Pancreas (tissue), 10 donors: Measurements from ENCODE around the gene COL5A1. TPM values are rescaled to one million over a fixed set of nuclear protein-coding genes. Genes with fewer than 3 reads are reported as not detected.

Source experiments
- ATAC-seq, 4 donors: fragments of 200-7000 bp; cut with Tn5 transposase; one replicate each; pipeline versions ENCODE4 v1.8.0 to v1.9.1; 2020; ENCODE audit warnings: mild to moderate bottlenecking in 4 of 4, moderate library complexity in 4 of 4
- DNase-seq, 6 donors: peaks; one replicate each; pipeline ENCODE4 v3.0.0-alpha.2; 2020
- FAIRE-seq: peaks from 2 replicates; lab custom pipeline; 2012; peaks lifted over from hg19 to GRCh38; lab: Jason Lieb, UNC
- H3K27ac ChIP-seq, 4 donors: fragments of 200-600 bp; sonication (generic); 1 replicate in 3 of 4; 2 replicates in 1 of 4; pipeline versions ENCODE4 v1.5.0 to v1.8.0; 2020
- H3K27me3 ChIP-seq, 4 donors: fragments of 200-600 bp; one replicate each; pipeline ENCODE4 v1.8.0; 2021
- H3K36me3 ChIP-seq, 3 donors: fragments of 200-600 bp; sonication (generic) in 1 of 3; one replicate each; pipeline versions ENCODE4 v1.5.0 to v1.8.0; 2020 to 2021
- H3K4me1 ChIP-seq, 3 donors: fragments of 200-600 bp; one replicate each; pipeline ENCODE4 v1.8.0; 2021
- H3K4me3 ChIP-seq, 4 donors: fragments of 200-600 bp; sonication (generic) in 2 of 4; one replicate each; pipeline versions ENCODE4 v1.5.0 to v1.8.0; 2020 to 2021
- H3K9me3 ChIP-seq, 4 donors: fragments of 200-600 bp; one replicate each; pipeline ENCODE4 v1.8.0; 2021
- WGBS, 2 donors: extraction: QIAGEN DNeasy Blood & Tissue Kit; methylation state at CpG; one replicate each; pipeline ENCODE4 v1.1.7; 2013; 5-methylcytosine and 5-hydroxymethylcytosine counted together
- intact Hi-C, 3 donors: fragments of 100-400 bp; cut with DNase I; formaldehyde crosslinking; loops; one replicate each; pipeline versions ENCODE4 v1.11.1 to v1.14.2; 2022
- polyA plus RNA-seq, 2 donors: library from polyadenylated mRNA; stranded (reverse); fragments of 200-250 nt; gene quantifications; one replicate each; pipeline ENCODE4 v1.2.3, GENCODE V29; 2013
- total RNA-seq, 6 donors: library from RNA; stranded (reverse); fragmentation: NEBNext Ultra II Directional in 4 of 6; extraction: Animal tissue kit (Norgen Biotek cat#: 25700) in 4 of 6; gene quantifications; one replicate each; pipeline versions ENCODE4 v1.2.1 to v1.2.4, GENCODE V29; 2021 to 2023
- TF ChIP-seq, protein P1 (sequence below), 4 donors: fragments of 200-600 bp; sonication (generic) in 3 of 4; IDR thresholded peaks; one replicate each; pipeline versions ENCODE4 v1.5.0 to v1.8.0; 2021; ENCODE audit warnings: antibody characterized with exemption in 4 of 4
- donor health status: healthy with polysubstance abuse.
- donor health status: DM: no; HTN: no; CAD: no; lungs with moderate emphysema.
- donor health status: DM: no; HTN: no; CAD: no.
- donor health status: control.
- donor health status: control.
- donor health status: Bipolar disorder and iron deficiency.
- donor health status: DM: yes; HTN: yes; CAD: no.
- donor health status: DM: no; HTN: no; CAD: no.
- donor health status: DM: no; HTN: no; CAD: no.
- donor health status: DM: yes; HTN: yes; CAD: no.

The COL5A1 gene
- 10 to 100 TPM in 2 of 6 donors, 1 to 10 TPM in 4; 1.2 to 62.8 (median 4.6) TPM for total RNA-seq
- 1 to 10 TPM; 2.6 to 4.1 TPM for polyA plus RNA-seq

DNA sequence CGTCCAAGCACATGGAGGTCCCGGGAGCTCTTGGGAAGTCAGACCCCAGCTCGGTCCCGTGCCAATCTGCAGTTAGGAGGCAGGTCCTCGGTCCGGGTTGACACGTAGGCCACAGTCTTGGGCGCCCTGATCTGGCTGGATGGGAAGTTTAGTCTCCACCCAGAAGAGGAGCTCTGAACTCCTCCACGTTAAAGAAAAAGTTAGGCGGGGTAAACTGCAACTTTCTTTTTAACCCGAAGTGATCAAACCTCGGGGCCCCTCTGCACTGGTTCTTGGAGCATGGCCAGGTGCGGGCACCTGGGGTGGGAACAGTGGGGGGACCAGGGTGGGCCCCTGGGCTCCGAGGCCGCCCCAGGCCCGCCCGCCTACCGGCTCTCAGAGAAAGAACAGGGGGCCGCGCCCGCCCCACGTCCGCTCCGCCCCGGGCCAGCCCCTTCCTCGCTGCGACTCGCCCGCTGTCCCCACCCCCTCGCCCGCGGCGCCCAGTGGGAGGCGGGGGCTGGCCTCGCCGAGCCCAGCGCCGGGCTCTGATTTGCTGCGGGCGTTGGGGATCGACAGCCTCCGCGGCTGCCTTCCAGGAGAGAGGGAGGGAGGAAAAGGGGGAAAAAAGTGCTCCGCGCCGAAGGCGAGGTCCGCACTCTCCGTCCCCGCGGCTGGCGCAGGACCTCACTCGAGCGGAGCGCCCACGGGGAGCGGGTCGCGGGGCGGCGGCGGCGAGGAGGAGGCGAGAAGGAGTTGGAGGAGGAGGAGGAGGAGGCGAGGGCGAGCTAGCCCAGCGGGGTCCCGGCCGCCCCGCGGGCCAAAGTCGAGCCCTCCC lies at the start of gene COL5A1:
COL5A1 (plus strand) TSS at position 631 of the 817 bp plus-strand sequence. CDS start 385 bp downstream, outside the sequence.
- Histone ChIP-seq H3K27ac (no peak within 1 kb of the TSS), H3K36me3 (no peaks in the 10 kb centered on the region), H3K4me3 (peak within 1 kb of the TSS; percentile 23 to 55 (median 38)), H3K9me3 (no peaks in the 10 kb centered on the region), H3K4me1 (no peaks in the 10 kb centered on the region), H3K27me3 (no peaks in the 10 kb centered on the region)
- 1 to 2% methylated on average over 51 to 72 of the region's 72 CpGs for WGBS, 2 donors
- TF ChIP-seq, protein P1, sequence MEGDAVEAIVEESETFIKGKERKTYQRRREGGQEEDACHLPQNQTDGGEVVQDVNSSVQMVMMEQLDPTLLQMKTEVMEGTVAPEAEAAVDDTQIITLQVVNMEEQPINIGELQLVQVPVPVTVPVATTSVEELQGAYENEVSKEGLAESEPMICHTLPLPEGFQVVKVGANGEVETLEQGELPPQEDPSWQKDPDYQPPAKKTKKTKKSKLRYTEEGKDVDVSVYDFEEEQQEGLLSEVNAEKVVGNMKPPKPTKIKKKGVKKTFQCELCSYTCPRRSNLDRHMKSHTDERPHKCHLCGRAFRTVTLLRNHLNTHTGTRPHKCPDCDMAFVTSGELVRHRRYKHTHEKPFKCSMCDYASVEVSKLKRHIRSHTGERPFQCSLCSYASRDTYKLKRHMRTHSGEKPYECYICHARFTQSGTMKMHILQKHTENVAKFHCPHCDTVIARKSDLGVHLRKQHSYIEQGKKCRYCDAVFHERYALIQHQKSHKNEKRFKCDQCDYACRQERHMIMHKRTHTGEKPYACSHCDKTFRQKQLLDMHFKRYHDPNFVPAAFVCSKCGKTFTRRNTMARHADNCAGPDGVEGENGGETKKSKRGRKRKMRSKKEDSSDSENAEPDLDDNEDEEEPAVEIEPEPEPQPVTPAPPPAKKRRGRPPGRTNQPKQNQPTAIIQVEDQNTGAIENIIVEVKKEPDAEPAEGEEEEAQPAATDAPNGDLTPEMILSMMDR (IDR thresholded peaks at IDR 0.05) = peak in 1 of 4 donors; percentile 5
- peak in 5 of 6 donors; percentile 67 to 89 (median 81) for DNase-seq
- intact Hi-C loops = no loop called here
- peak; percentile 91 to 97 (median 94) for ATAC-seq
- no peak for FAIRE-seq

DNA sequence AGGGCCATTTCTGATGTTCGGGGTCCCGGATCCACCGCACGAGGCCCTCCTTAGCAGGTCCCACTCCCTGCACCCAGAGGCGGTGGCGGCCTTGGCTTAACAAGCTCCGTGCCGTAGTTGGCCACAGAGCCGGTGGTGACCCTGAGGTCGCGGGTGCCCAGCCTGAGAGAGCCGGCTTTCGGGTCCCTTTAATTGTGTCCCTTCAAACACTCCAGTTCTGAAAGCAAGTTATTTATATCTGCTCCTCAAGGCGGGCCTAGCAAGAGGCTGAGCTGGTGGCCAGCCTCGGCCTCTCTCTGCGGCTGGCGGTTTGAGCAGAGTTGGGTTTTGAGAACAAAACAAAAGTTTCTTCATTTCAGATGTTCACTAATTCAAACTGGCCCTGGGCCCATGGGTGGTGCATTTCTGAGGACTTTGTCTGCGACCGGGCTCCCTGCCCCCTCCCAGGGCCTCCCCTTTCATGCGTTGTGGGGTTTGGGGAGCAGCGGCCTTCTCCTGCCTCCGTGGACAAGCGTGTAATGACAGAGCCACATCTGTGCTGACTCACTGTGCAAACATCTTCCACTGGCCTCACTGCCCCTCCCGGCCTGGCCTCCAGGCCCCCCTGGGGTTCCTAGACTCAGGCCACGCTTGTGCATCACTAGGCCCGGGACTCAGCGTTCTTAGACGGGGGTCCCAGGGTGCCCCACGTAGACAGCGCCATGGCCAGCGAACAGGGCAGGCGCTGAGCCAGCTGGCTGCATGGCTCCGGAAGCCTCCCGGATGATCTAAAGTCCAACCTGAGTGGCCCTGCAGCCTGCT lies 49.4 kb upstream of the COL5A1 start:
- intact Hi-C loops = no loop called here
- peaks cover 0 to 6% (median 0%) of the 10 kb centered on the region in 4 donors for H3K27me3 ChIP-seq
- H3K9me3 ChIP-seq = no peaks in the 10 kb centered on the region
- H3K36me3 ChIP-seq = no peaks in the 10 kb centered on the region
- DNase-seq (peak in 2 of 6 donors; percentile 42 to 50), ATAC-seq (peak in 3 of 4 donors; percentile 58 to 73 (median 66)), FAIRE-seq (no peak)
- WGBS, 2 donors = 46 to 60% methylated on average over 34 of the region's 34 CpGs
- TF ChIP-seq, protein P1 (IDR thresholded peaks at IDR 0.05) = no peak
- H3K4me3 ChIP-seq = no peak overlapping the region
- H3K4me1 ChIP-seq = no peaks in the 10 kb centered on the region
- H3K27ac ChIP-seq = peak overlapping the region in 1 of 4 donors; percentile 23

DNA sequence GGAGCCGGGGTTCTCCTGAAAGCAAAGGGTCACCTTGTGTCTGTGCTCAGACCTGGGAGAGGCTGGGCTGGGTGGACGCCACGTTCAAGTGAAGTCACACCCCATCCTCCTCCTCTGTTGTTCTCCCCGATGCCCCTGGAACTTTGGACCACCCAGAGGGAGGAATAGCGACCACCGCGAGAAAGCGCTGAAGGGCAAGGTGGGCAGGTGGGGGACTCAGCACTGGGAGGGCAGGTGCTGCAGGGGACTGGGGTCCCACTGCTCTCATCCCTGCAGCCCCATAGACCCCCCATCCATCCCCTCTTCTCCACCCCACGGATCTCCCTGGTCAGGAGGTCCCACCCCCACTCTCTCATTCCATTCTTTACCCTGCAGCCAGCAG lies 48.8 kb upstream of the COL5A1 start:
- Histone ChIP-seq H3K36me3 (no peaks in the 10 kb centered on the region), H3K27me3 (peaks cover 0 to 6% (median 0%) of the 10 kb centered on the region in 4 donors), H3K4me3 (no peak overlapping the region), H3K27ac (no peak overlapping the region), H3K4me1 (no peaks in the 10 kb centered on the region), H3K9me3 (no peaks in the 10 kb centered on the region)
- intact Hi-C loops = no loop called here
- no peak for ATAC-seq
- peak in 2 of 6 donors; percentile 24 to 36 for DNase-seq
- TF ChIP-seq, protein P1 (IDR thresholded peaks at IDR 0.05) = no peak
- WGBS, 2 donors = 58% methylated on average over 9 of the region's 9 CpGs
- no peak for FAIRE-seq

DNA sequence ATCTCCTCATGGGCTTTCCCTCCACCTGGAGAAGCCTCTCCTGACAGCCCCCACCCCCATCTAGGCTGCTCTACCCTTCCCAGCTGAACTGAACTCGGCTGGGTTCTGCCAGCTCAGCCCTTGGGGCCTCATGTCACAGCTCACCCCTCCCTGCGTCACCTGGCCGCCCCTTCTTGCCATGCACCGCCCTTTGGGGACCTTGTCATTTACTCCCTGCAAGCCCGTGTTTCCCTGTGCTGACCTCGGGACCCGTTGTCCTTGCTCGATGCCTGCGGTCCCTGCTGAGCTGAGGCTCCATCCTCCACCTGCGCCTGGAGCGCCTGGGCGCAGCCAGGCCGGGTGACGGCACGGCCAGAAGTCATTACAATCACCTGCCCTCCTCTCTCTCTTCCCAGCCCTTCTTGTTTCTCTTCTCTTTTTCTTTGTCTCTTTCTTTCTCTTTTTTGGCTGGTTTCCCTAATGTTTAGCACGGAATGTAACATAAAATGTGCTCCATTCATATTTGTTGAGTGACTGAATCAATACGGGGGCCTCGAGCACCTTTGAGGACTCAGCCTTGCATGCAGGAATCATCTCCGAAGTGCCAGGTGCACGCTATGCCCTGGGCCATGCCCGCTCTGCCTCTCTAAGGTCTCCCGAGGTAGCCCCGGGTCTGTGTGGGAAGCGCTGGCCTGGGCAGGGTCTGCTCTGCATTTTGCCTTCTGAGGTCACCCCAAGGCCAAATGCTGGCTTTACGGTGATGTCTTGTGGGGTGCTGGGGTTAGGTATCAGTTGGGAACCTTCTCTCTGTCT lies 48.1 kb upstream of the COL5A1 start:
- WGBS, 2 donors = 45 to 49% methylated on average over 25 of the region's 25 CpGs
- no peaks in the 10 kb centered on the region for H3K9me3 ChIP-seq
- peaks cover 0 to 6% (median 0%) of the 10 kb centered on the region in 4 donors for H3K27me3 ChIP-seq
- no peaks in the 10 kb centered on the region for H3K36me3 ChIP-seq
- FAIRE-seq = no peak
- TF ChIP-seq, protein P1 (IDR thresholded peaks at IDR 0.05) = no peak
- DNase-seq = peak in 2 of 6 donors; percentile 40 to 43
- no peak for ATAC-seq
- no peak overlapping the region for H3K4me3 ChIP-seq
- intact Hi-C loops = no loop called here
- H3K27ac ChIP-seq = no peak overlapping the region
- H3K4me1 ChIP-seq = no peaks in the 10 kb centered on the region
